Cerebellar cortex (tissue), 1 donor: ENCODE results near the gene IQGAP2.

Source experiments
- DNase-seq: peaks from one replicate; pipeline ENCODE4 v3.0.0-alpha.2; 2015; ENCODE audit warnings: low spot score

The IQGAP2 gene

GRCh38 chr5:76612942-76613341, 209.9 kb downstream of the IQGAP2 start:
- DNase-seq = no peak

DNA sequence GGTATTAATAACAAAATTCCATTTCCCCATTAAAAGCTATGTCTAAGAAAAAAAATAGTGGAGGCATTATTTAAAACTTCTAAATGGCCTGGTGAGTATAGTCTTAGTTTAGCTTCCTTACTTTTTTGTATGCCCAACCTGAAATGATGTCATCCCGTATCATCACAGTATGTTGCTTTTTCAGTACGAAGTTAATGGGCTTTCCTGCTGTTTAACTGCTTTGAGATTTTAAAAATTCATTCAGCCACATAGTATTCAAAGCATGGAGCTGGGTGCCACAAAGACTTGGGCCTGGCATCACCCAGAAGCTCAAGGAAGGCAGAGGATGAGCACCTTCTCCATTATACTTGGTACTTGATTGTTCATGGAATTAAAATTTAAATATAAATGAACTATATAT, 212.7 kb downstream of the IQGAP2 start:
- DNase-seq = peak; percentile 50

- DNase-seq = peak; percentile 50
Observed at GRCh38 chr5:76616206-76616605, 213.1 kb downstream of the IQGAP2 start.

DNA sequence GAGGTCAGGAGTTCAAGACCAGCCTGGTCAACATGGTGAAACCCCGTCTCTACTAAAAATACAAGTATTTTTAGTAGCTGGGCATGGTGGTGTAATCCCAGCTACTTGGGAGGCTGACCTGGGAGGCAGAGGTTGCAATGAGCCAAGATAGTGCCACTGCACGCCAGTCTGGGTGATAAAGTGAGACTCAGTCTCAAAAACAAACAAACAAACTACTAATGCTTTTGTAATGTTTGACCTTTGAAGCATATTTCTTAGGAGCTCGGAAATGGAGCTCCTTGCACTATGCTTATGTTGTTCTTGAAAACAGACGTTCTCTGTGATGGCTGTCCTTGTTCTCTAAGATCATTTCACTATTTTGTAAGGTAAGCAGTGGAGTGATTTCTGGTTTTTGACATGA, 214.1 kb downstream of the IQGAP2 start:
- no peak for DNase-seq

GRCh38 chr5:76617675-76618074, 214.6 kb downstream of the IQGAP2 start:
- no peak for DNase-seq

GRCh38 chr5:76620166-76620565, 217.1 kb downstream of the IQGAP2 start:
- peak; percentile 72 for DNase-seq

GRCh38 chr5:76622076-76622475, 219.0 kb downstream of the IQGAP2 start:
- DNase-seq = no peak

- DNase-seq = peak; percentile 84
Observed at GRCh38 chr5:76622973-76623596, 220.0 kb downstream of the IQGAP2 start, which contains the start of gene F2RL2. Gene F2RL2 (minus strand): TSS chr5:76623403. CDS start chr5:76623230, 173 bp downstream.

DNA sequence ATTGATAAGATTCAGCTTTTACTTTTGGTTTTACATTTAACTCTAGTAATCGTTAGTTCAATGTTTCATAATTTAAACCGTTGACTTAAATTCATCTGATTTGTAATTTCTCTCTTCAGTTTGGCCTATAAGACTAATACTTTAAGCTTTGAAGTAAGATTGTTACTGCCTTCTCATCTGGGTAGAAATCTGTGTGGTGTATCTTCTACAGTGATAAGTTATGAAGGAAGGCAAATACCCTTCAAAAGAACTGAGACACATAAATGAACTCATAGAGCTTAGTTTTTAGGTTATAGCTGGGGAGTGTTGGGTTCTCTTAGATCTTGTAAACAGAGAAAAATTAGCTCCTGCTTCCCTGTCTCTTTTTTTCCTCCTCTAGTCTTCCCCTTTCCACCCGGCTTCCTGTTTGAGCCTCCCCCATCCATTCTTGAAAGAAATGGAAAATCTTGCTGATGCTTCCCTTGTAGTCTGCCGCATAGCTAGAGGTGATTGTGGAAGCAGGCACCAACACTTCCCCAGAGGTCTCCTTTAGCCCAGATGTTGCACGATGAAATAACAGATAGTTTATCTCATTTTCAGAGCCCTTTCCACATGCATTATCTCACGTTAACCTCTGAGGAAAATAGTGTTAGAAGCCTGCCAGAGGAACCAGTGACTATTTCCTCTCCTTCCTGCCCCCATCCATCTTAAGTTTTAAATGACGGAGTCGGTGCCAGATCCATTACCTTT, 222.2 kb downstream of the IQGAP2 start:
- DNase-seq = no peak

- no peak for DNase-seq
Observed at GRCh38 chr5:76626738-76627137, 223.7 kb downstream of the IQGAP2 start.

DNA sequence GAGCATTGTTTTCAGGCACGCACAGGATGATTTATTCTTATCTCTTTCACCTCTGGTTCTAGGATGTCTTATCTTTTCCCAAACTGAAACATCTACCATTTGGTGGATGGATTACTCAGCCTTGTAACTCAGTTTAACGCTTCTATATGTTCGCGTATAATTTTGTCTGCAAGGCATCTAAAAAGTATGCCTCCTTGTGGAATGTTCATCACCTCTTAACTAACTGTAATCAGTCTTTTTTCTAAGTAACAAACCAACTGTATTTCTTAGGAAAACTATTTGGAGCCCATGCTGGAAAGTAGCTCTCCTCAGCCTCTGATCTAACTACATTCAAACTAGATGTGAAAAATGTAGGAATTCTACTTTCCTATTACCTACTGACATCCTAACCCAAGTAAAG, 231.6 kb downstream of the IQGAP2 start:
- DNase-seq = no peak

DNA sequence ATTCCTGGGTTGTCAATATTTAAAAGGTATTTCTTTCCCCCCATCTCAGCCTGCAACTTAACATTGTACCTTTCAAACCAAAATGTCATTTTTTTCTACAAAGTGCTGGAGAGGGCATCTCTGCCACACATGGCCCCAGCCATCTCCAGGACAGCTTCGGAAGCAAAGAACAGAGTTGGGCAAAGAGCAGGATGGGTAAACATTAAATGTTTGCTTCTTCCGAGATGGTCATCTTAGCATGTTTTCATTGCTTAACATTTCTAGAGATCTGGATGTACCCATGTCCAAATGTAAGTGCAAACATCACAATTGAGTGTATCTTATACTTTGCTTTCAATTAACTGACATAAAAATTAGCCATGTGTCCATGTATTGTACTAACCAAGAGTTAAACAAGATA, 234.4 kb downstream of the IQGAP2 start:
- no peak for DNase-seq

DNA sequence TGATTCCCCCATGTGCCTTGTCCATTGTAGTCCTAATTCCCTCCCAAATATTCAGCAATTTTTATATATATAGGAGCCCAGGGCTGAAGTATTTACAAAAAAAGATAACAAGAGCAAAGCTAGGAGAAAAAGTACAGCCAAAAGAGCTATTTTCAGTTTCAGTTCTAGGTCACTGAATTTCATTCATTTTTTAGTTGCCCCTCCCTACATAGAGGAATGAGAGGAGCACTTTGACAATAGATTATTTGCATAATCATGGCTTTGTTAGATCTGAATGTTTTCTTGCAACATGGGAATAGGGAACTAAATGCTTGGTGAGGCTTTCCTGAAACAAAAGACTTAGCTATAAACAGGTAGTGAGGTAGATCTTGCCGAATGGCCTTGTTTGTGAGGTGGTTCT, 235.4 kb downstream of the IQGAP2 start:
- no peak for DNase-seq

DNA sequence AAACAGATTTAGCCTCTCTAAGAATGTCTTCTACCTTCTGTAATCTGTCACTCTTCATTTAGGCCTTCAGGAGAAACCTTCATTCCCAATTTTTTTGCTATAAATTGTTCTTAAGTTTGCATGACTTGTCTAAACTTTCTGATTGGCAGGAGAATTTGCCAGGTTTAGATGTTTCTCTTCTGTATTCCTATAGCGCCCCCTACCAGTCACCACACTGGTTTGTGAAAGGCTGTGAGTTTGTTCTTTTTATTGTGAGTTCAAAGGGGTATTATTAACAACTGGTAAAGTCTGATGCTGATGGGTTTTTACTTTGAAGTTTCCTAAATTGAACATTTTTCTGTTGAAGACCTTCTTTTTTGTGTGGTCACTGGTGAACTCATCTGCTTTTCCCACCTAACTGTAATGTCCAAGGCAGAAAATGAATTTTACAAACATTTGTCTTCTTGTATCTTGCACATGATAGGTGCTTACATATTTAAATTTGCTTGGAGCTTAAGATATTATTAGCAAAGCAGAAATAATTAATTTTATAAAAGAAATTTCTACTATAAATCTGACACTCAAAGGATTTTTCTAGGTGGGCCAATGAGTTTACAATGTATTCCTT, 238.5 kb downstream of the IQGAP2 start:
- DNase-seq = peak; percentile 83

DNA sequence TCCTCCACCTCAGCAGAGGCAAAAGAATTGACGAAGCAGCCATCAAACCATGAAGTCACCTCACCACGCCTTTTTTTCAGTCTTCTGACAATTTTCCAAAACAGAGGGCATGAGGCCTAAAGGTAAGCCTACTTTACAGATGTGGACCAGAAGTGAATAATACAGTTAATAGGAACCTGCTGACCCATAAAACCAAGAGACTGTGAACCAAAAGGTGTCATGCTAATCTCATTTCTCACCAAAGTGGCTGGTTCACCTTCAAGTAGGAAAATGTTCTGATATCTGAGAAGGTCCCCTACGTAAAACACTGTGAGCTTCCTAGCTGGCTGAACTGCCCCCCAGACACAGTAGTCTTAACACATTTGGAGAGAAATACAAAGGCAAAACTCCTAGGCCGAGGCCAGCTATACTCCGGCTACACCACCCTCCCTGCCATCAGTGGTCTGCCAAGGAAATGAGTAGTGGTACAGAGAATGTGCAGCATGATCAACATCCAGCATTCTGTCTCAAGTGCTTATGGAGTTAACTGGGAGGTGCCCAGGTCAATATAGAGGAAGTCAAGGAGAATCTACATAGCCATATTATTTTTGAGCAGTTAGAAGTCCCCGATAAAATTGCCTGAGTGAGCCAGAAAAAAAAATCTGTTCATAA, 239.4 kb downstream of the IQGAP2 start:
- DNase-seq = peak; percentile 80

DNA sequence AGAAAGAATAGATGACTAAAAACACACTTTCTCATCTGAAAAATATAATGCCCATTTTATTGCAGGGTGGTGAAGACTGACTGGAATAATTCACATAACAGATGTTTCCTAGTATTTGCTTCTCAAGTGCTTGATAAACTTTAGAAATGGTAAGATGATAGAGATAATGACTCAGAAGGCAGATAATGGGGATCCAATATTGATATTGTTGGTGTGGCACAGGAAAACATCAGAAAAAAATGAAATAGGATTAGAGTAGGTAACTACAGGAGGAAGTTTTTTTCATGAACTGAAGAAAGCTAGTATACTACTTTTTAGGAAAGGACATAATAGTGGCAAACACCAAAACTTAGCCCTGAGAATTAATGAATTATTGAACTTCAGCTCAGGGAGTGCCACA, 240.3 kb downstream of the IQGAP2 start:
- no peak for DNase-seq

DNA sequence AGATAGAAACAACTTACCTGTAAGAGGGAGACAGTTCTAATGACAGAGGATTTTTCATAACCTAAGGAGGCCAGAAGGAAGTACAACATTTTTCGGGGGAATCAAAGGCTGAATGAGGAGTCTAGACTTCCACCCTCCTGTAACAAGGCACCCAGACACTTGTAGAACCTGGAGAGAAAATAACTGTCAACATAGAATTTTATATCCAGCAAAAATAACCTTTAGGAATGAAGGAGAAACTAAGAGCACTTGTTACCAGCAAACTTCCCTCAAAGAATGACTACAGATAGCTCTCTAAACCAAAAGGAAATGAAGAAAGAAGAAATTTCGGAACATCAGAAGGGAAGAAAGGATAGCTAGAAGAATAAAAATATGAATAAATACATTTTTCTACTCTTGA, 246.1 kb downstream of the IQGAP2 start:
- no peak for DNase-seq

DNA sequence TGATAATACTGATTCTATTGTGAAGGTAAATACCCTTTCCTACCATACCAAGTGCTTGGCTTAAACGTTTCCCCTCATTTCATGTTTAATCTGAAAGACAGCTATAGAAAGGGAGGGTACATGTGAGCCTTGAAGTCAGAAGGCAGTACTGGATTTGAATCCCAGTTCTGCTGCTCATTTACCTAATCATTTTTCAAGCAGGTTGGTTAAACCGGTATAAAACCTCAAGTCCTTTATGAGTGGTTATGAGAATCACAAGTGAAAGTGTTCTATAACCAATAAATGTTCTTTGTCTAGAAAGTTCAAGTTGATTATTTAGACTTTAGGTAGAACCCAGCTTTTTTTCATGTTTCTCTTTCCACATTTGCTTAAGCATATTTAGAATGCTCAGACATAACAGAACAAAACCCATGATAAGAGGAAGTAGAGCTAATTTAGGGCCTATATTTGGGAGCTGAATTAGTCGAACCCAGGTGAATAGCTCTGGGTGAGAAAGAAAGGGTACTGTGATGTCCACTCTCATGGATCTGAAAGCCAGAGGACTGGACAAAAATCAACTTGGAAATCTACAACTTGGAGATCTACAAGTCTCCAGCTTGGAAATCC, 249.8 kb downstream of the IQGAP2 start:
- no peak for DNase-seq

DNA sequence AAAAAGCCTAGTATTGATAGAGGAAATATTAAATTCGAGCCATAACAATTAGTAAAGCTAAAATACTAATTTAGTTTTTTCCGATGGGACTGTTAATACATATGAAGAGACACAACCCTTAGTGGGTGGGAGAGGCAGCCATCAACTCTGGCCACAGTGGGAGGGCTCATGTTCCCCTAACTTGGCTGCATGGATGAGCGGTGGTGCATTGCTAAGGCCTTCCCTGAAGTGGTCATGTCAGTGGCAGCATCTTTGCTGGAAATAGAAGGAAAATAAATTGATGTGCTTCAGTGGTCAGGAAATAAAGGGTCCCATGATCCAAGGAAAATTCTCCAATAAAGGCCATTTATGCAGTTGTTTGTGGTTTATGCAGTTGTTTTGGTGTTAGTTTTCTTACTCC, 254.0 kb downstream of the IQGAP2 start:
- DNase-seq = no peak

DNA sequence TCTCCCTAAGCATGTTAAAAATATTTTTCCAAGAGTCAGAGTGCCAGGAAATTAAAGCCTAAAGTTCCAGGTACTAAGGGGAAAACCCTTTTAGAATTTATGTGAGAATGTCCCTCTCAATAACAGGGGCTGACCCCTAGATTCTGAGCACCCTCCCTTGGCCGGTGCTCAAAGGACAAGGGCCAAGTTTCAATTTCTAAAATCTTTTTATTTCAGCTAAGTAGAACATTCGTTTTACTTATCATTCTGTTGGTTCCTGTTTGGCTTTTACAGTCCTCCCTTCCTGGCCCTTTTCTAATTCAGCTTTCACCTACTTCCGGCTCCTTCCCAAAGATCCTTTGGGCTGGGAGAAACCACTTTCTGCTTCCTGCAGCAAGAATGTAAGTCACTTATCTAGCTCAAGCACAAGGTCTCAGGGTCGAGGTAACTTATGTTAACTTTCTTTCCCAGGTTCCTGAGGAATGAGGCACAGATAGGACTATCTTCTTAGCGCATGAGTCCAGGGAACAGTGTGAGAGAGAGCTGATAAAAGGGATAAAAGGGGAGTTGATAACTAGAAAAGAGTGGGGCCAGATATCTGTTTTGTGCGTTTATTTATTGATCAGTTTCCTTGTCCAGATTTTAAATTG, 254.7 kb downstream of the IQGAP2 start:
- no peak for DNase-seq

GRCh38 chr5:76660360-76660759, 257.3 kb downstream of the IQGAP2 start:
- DNase-seq = no peak

DNA sequence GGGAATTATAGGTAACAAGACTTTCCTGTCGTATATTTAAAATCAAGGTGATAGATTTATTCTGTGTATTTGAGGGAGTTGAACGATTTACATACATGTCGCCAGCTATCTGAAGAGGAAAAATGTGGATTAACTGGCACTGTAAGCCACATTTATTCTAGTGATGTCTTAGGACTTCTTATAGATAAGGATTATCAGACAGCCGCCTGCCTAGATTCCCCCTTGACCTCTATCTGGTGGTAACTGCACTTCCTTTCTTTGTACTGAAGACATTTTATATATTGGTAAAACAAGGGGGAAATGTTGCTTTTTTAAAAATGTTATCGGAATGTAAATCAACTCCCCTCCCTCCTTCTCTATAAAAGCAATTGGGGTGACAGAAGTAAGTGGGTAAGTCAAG, 259.4 kb downstream of the IQGAP2 start:
- DNase-seq = no peak
